B cell (primary cell): ENCODE measurements around the gene SIK3. TPM values are rescaled to one million over a fixed set of nuclear protein-coding genes. Genes with fewer than 3 reads are reported as not detected.
A peak's percentile ranks its signal among the peaks of the same experiment; 100 is the strongest.

Source experiments
- polyA plus RNA-seq: library from polyadenylated mRNA; depleted of rRNA; stranded (reverse); fragments of >200 nt; gene quantifications from 2 replicates; pipeline ENCODE4 v1.2.3, GENCODE V29; 2012
- small RNA-seq: library from RNA; depleted of rRNA; stranded (forward); fragments of <200 nt; gene quantifications from one replicate; pipeline ENCODE3, GENCODE V24; 2012; ENCODE audit warnings: low replicate concordance, low read depth; ENCODE audit not compliant: insufficient read length
- total RNA-seq, 2 donors: library from RNA; stranded (reverse); fragments of 120-200 nt in 1 of 2; gene quantifications; 1 replicate in 1 of 2; 2 replicates in 1 of 2; pipeline versions ENCODE4 v1.2.3 to v1.2.4, GENCODE V29; 2013 to 2022

The SIK3 gene
- total and polyA plus RNA-seq, 2 donors (not counting 1 experiment from before 2014, with no cell fraction given): 36.5 to 180 TPM

Small RNA genes lying within 50 kb of the gene (small RNA-seq; reads per million reads assigned to genes)
- gene AP000936.3: not detected
- 1.9 reads per million, percentile 9 among the genes with 10 or more reads in this experiment for gene RNY4P6

Other genes with a start within 250 kb of the SIK3 start
- 98.1 and 103 TPM in 2 replicates for gene PAFAH1B2, start 45.9 kb upstream of the SIK3 start, total RNA-seq
- gene PAFAH1B2, start 45.9 kb upstream of the SIK3 start, polyA plus RNA-seq: 10.7 and 14.8 TPM in 2 replicates
- gene SIDT2, start 80.3 kb upstream of the SIK3 start, total RNA-seq: 241 and 245 TPM in 2 replicates
- 78.9 and 291 TPM in 2 replicates for gene SIDT2, start 80.3 kb upstream of the SIK3 start, polyA plus RNA-seq
- gene TAGLN, start 100.9 kb upstream of the SIK3 start, total RNA-seq: 51.8 and 55.7 TPM in 2 replicates
- gene TAGLN, start 100.9 kb upstream of the SIK3 start, polyA plus RNA-seq: 17.9 and 103 TPM in 2 replicates
- gene PCSK7, start 133.6 kb upstream of the SIK3 start, total RNA-seq: 283 and 294 TPM in 2 replicates
- gene PCSK7, start 133.6 kb upstream of the SIK3 start, polyA plus RNA-seq: 203 and 221 TPM in 2 replicates
- gene RNF214, start 134.2 kb upstream of the SIK3 start, total RNA-seq: 33.6 and 36.1 TPM in 2 replicates
- 12.5 and 16.0 TPM in 2 replicates for gene RNF214, start 134.2 kb upstream of the SIK3 start, polyA plus RNA-seq
- gene BACE1-AS, start 192.9 kb upstream of the SIK3 start, total RNA-seq: 11.2 and 13.9 TPM in 2 replicates
- gene BACE1-AS, start 192.9 kb upstream of the SIK3 start, polyA plus RNA-seq: 3.3 and 3.5 TPM in 2 replicates
- gene BACE1, start 217.8 kb upstream of the SIK3 start, total RNA-seq: not detected in 2 replicates
- 0.06 and 0.07 TPM in 2 replicates for gene BACE1, start 217.8 kb upstream of the SIK3 start, polyA plus RNA-seq
- 48.7 and 54.8 TPM in 2 replicates for gene CEP164, start 229.4 kb upstream of the SIK3 start, total RNA-seq
- 31.5 and 36.8 TPM in 2 replicates for gene CEP164, start 229.4 kb upstream of the SIK3 start, polyA plus RNA-seq